Ramos (cell line): Measurements from ENCODE around the gene PEA15.

Experiments
- in situ Hi-C: fragments of 300-500 bp; cut with MboI; formaldehyde crosslinking; loops from one replicate; pipeline ENCODE4 v1.14.3; 2022; ENCODE audit warnings: low sequenced_read_pairs; ENCODE audit not compliant: unreplicated experiment

Gene PEA15

DNA sequence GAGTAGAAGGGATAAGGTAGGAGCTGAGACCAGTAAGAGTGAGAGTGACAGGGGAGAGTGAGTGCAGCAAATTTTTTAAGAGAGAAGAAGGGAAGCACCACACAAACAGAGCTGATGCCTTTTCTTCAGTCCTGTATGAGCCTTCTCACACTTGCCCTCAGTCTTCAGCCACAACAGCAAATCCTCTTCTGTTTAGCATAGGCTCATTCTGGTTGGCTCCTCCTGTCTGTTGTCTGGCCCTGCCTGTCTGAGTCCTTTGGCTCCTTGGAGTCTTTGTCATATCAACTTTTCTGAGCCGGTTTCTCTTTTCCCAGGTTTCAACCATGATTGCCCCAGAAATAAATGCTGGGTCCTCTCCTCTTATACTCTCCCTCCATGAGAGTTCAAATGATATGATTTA, 27.5 kb upstream of the PEA15 start:
- in situ Hi-C loops, result no loop called here

DNA sequence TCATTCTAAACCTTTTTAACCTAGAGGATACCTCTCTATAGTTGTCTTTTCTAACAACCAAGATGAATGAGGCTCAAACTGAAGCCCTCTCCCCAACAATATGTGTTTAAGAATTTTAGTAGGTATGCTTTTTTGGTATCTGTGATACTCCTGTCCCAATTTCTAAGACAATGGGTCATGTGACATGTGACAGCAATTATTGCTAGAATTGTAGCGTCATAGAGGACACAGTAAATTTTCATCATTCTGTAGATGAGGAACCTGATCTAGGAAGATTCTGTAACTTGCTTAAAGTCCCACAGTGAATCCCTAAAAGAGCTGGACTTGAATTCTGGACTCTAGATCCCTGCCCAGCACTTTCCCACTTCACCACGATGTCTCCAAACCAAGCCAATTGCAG, 26.5 kb upstream of the PEA15 start:
- in situ Hi-C loops, result no loop called here

DNA sequence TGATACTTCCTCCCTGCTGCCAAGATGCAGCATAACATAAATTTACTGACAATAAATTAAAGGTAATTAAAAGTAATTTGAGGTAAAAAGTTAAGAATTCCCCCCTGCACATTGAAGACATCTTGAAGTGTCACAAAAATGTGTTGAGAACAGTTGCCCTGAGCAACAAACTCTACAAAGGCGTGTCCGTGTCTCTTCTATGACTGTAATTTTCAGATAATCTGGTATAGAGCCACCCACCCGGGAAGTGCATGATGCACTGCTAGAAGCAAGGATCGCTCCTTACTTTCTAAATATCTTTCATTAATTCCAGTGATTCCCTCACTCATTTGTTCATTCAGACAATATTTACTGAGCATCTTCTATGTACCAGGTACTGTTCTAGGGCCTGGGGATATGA, 25.8 kb upstream of the PEA15 start:
- in situ Hi-C loops, result no loop called here

DNA sequence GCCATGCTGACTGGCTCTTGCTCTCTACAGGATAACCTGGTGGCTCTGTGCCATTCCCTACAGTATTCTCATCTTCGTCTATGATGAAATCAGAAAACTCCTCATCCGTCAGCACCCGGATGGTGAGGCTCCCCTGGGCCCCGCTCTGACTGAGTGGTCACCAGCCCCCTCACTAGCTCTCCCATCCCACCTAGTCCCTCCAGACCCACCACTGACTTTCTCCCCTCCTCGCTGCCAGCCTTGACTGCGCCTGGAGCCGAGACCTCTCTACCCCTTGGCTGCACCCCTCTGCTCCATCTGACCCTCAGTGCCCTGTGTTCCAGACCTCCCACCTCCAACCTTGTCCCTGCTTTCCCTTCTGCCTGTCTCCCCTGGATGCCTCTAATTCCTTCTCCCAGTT, 18.9 kb upstream of the PEA15 start:
- in situ Hi-C loops, result no loop called here

DNA sequence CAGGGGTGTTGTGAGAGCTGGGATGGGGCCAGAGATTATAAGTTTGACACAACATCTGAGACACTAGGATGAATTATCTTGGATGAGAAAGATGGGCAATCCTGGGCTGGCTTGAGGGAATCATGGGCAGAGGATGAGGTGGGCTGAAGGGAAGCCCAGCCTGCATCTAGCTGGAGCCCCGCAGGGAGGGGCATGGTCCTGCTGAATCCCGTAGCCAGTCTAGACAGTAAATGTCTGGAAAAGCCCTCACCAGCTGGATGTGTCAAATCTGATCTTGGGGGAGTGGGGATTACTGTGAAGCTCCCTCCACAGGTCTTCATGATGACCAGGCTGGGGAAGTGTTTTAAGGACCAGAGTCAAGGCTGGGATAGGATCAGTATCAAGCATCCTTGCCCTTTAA, 18.5 kb upstream of the PEA15 start:
- in situ Hi-C loops, result no loop called here

DNA sequence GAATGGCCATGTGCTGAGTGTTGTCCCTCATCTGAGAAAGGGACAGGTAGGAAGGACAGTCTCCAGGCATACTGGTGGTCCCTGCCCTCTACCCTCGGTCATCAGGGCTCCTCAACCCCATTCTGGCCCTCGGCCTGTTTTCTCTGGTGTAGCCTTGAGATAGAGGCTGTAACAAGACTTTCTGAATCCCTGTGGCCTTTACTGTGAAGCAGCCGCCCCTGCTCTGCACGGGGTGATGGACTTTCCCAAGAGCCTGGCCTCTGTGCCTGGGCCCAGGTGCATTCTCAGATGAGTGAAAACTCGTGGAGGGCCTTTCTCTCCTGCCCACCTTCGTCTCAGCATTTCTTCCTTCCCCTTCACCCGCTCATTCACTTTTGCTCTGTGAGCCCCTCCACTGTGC, 17.8 kb upstream of the PEA15 start:
- in situ Hi-C loops, result no loop called here

DNA sequence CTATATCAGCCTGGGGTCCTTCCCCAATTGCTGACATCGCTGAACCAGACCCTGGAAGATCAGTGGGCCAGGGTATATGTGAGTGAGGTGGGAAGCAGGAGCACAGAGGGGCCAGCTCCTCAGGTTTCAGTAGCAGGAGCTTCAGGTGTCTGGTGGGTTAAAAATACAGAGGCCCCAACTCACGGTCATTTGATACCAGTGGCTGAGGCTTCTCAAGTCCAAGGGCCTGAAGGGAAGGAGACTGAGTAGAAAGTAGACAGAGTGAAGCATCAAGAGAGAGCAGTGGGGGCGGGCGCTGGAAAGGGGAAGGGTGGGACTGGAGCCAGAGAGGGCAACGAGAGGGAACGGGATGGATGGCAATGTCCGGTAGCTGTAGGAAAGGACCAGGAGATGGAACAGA, 16.8 kb upstream of the PEA15 start:
- in situ Hi-C loops, result no loop called here

DNA sequence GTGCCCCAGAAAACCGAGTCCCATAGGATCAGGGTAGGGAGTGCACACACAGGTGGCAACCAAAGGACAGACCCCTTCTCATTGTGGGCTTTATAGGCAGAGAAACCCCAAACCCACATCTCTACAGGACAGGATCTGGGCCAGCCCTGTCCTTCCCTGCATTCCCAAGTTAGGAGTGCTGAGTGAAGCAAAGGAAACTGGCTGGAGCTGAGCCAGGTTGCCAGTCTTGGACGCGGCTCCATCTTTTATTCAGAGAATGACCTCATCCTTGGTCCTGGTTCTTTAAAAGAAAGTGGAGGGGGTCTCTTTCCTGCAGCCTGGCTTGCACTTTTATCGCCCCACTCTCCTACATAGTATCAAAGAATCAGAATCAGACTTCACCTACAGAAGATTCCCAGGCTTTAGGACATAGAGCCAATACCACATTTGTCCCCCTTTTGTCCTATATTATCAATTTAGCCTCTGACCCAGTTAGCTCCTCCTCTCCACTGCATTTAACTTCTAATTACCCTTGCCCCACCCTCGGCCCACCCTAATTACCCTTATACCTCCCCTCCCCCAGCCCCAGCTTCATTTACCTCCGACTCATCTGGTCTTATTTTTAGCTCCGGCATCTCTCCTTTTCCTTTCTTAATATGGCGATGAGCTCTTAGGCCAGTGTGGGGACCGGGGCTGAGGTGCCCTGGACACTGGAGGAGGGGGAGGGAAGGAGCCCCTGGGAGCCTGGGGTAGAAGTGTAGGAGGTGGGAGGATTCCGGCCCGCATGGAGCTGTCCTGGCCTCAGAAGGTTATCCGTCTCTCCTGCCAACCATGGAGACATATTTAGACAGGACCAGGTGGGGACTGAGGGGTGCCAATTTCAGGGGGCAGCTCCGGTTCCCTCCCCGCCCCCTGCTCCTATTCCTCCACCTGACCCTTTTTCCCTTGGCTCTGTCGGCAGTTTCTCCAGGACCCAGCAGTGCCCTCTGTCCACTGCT, 15.2 kb upstream of the PEA15 start, which contains the start of gene CASQ1:
TSS of gene CASQ1 (plus strand) at position 927 of the 977 bp plus-strand sequence. CDS start 177 bp downstream, outside the sequence.
- in situ Hi-C loops, result loop anchor here (5.0 to 10.0 kb wide), 3 partner anchors 102 to 425 kb away; no protein-coding TSS in a partner anchor

DNA sequence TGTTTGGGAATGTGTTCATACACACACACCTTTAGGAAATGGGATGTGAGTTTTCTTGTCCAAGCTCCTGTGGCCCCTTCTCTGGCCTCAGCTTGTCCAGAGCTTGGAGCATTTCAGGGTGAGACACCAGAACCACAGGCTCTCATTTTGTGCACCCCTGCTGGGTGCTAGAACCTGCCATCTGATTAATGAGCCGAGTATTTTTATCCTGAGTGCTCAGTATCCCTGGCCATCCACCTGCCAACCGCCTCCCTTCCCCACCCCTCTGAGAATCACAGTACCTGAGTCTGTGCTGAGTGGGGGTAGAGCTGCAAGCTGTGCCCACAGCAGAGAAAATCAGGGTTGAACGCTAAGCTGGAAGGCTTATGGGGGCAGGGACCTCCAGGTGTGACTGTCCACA, 13.4 kb upstream of the PEA15 start:
- in situ Hi-C loops, result loop anchor here (5.0 to 10.0 kb wide), 3 partner anchors 101 to 423 kb away; no protein-coding TSS in a partner anchor

DNA sequence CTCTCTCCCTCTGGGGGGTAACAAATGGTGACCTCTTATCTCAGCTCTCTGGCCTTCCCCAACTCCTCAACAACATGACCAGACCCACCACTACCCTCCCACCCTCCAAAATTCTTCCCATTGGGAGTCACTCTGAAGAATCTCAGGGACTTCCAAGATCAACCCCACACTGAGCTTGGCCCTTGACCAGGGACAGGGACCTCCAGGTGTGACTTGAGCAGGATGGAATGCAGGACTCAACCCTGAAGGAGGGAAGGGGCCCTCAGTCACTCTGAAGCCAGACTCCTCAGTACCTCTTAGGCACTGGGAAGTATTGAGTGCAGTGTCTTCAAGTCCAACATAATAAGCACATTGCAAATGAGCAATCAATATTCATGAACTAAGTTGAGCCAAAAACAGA, 12.9 kb upstream of the PEA15 start:
- in situ Hi-C loops, result loop anchor here (5.0 to 10.0 kb wide), 3 partner anchors 100 to 423 kb away; no protein-coding TSS in a partner anchor

DNA sequence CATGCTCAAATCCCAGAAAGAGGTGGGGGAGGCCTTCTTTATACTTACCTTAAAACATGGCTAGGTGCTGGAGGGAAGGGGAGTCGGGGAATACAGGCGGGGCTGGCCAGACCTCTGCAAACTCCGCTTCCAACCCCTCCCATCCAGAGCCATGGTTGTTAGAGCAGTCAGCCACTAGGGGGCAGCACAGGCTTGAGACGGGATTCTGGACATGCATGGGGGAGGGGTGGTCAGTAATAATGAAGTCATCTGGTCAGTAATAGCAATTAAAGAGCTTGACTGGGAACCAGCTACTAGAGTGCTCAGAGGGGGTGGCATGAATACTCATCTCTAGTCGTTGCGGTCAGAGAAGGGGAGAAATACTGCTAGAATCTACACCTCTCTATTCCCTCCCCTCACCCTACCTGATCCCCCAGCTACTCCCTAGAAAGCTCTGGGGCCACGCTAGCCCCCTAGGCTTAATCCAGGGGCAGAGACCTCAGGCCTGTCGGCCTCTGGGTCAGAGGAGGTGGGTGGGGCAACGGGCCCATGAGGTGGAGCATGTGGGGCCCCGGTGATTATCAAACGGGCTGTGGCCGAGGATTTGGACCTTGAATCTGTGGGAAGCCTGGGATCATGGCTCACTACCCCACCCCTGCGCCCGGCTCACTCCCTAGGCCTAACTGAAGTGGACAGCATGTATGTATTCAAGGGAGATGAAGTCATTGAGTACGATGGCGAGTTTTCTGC, 11.9 kb upstream of the PEA15 start:
- in situ Hi-C loops, result loop anchor here (5.0 to 10.0 kb wide), 3 partner anchors 99 to 422 kb away; no protein-coding TSS in a partner anchor

DNA sequence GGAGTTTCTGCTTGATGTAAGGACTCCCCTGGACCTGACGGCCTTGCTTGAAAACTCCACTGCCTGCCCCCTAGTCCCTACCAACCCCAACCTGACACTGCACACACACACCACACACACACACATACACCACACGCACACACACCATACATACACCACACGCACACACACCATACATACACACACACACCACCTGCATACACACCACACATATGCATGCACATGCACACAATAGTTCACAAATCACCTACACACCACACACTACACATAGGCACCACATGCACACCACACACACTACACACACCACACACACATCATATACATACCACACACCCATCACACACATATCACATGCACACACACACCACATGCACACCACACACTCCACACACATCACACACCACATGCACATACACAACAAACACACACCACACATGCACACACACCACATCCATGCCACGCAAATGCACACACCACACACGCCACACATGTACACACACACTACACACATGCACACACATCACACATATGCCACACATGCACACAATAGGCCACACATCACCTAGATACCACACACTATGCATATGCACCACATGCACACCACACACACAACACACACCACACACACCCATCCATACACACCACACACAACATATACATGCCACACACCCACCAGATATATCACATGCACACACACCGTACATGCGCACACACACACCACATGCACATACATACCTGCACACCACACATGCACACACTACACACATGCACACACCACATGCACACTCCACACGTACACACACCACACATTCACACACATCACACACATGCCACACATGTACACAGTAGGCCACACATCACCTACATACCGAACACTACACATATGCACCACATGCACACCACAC, 11.1 kb upstream of the PEA15 start:
- in situ Hi-C loops, result loop anchor here (5.0 to 10.0 kb wide), 3 partner anchors 98 to 421 kb away; no protein-coding TSS in a partner anchor

DNA sequence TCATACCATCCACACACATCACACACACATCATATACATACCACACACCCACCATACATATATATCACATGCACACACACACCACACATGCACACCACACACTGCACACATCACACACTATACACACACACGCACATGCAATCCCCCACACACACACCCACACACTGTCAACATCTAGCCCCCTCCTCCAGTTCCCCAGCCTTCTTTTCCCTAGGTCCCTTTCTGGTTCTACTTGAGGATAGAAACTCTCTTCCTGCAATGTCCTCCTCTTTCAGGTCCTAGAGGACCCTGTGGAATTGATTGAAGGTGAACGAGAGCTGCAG, 10.5 kb upstream of the PEA15 start:
- in situ Hi-C loops, result loop anchor here (5.0 to 10.0 kb wide), 3 partner anchors 98 to 420 kb away; no protein-coding TSS in a partner anchor

DNA sequence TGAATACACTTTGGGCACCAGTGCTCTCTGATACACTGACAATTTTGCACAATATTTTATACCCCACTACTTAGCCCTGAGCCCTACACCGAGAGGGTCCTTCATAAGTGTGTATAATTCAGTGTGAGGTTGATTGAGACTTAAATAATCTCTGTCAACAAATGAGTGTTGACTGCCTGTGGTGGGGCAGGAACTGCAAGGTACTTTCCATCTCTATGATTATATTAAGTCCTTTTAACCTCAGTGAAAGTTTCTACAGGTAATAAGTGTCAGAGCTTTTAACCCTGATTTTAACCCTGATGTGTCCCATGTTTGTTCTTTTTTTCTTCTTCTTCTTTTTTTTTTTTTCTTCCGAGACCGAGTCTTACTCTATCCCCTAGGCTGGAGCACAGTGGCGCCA, 9.0 kb upstream of the PEA15 start:
- in situ Hi-C loops, result loop anchor here (10.0 kb wide), 2 partner anchors 179 to 419 kb away; no protein-coding TSS in a partner anchor

DNA sequence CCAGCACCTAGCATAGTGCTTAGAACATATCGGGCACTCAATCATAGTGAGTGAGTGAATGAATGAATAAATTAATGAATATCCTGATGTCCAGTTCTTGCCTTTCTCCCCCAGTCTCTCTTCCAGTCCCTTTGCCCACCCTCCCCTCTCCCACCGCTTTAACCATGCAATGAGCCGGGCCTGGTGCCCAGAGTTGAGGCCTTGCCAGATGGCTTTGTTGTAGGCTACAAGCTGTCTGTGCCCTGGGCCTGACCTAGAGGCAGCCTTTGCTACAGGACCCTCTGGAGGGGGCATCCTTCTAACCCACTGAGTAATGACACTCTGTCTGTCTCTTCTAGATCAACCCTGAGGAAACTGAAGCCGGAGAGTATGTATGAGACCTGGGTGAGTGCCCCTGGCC, 8.0 kb upstream of the PEA15 start:
- in situ Hi-C loops, result loop anchor here (10.0 kb wide), 2 partner anchors 178 to 418 kb away; no protein-coding TSS in a partner anchor

DNA sequence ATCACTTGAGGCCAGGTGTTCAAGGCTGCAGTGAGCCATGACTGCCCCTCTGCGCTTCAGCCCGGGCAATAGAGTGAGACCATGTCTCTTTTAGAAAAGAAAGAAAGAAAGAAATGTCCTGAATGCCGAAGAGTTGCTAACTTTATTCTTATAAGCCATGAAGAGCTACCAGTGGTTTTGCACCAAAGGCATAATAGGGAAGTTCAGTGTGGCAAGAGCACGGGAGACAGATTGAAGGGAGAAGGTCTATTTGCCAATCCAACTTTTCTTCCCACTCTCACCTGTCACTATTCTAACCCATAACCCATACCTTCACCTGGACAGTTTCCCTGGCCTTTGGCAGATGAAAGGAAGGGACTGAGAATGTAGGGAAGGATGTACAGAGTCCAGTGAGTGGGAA, 4.4 kb upstream of the PEA15 start:
- in situ Hi-C loops, result no loop called here

DNA sequence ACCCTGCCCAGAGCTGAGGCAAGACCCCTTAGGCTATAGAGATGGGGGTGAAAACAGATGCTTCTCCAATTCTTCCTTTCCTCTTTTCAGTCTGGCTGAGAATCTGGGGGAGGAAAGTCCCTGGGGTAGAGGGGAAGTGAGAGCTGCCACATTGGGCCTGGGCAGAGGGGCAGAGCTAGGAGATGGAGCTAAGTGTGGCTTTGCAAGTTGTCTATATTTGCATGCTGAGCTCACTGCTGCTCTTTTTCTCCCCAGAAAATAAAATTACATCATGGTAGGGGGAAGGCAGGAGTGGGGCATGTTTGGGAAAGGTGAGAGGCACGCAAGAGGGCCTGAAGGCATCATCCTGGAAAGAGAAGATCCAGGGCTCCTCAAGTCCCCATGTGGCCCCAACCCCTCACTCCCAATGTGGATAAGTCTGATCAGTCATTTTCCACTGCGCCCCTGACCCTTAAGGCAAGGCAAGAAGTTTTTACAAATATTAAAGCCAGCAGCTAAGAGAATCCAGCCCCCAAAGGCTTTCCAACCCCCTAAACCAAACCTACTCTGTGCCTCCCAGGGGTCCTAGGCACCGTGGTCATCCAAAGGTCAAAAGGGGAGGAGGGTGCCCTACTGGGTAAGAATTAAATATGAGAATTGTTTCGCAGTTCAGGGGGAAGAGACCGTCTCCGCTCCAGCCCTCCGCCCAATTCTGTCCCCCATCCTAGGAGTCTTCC, 500 bp upstream of the PEA15 start:
- in situ Hi-C loops, result no loop called here

DNA sequence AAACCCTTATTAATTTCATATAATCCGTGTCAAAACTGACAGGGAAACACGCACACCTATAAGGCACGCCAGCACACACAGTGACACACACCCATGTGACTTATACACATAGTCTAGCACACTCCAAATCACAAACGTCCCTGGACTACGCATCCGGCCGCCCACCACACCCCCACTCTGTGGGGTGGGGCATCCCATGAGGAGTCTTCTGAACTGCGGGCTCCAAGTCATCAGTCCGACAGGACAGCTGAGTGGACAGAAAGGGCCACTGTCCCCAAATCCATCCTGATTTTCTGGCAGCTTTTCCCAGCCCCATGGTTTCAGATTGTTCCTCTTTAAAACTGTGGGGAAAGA, 829 bp downstream of the PEA15 start:
- in situ Hi-C loops, result no loop called here

DNA sequence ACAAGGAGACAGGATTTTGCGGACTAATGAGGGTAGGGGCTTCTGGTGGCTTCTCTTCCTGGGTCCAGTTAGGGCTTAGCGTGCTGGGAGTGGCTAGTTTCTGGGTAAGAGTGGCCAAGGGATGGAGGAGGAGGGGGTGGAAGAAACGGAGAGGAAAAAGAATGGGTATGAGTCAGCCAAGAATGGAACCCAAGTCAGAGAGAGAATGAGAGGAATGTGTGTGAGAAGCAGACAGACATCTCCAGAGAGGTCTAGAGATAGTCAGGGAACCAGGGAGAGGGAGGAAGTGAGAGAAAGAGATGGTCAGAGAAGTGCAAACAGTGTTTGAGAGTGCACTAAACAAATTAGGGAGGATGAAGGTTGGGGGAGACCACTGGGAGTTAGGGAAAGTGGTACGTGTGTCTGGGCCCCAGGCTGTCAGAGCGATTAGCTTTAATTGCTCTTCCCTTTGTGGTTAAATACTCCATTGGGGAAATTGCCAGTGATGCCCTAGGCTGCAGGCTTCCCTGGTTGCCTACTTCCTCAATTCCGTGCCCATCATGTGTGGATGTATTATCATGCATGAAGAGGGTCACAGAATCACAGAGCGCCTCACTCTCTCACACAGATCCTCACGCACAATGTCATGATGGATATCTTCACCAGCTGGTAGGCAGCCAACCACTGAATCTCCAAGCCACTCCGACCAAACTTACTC, 1.4 kb downstream of the PEA15 start:
- in situ Hi-C loops, result no loop called here
